ENCODE measurements around the gene ESYT2.

Gene ESYT2, protein sequence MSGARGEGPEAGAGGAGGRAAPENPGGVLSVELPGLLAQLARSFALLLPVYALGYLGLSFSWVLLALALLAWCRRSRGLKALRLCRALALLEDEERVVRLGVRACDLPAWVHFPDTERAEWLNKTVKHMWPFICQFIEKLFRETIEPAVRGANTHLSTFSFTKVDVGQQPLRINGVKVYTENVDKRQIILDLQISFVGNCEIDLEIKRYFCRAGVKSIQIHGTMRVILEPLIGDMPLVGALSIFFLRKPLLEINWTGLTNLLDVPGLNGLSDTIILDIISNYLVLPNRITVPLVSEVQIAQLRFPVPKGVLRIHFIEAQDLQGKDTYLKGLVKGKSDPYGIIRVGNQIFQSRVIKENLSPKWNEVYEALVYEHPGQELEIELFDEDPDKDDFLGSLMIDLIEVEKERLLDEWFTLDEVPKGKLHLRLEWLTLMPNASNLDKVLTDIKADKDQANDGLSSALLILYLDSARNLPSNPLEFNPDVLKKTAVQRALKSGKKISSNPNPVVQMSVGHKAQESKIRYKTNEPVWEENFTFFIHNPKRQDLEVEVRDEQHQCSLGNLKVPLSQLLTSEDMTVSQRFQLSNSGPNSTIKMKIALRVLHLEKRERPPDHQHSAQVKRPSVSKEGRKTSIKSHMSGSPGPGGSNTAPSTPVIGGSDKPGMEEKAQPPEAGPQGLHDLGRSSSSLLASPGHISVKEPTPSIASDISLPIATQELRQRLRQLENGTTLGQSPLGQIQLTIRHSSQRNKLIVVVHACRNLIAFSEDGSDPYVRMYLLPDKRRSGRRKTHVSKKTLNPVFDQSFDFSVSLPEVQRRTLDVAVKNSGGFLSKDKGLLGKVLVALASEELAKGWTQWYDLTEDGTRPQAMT

DNA sequence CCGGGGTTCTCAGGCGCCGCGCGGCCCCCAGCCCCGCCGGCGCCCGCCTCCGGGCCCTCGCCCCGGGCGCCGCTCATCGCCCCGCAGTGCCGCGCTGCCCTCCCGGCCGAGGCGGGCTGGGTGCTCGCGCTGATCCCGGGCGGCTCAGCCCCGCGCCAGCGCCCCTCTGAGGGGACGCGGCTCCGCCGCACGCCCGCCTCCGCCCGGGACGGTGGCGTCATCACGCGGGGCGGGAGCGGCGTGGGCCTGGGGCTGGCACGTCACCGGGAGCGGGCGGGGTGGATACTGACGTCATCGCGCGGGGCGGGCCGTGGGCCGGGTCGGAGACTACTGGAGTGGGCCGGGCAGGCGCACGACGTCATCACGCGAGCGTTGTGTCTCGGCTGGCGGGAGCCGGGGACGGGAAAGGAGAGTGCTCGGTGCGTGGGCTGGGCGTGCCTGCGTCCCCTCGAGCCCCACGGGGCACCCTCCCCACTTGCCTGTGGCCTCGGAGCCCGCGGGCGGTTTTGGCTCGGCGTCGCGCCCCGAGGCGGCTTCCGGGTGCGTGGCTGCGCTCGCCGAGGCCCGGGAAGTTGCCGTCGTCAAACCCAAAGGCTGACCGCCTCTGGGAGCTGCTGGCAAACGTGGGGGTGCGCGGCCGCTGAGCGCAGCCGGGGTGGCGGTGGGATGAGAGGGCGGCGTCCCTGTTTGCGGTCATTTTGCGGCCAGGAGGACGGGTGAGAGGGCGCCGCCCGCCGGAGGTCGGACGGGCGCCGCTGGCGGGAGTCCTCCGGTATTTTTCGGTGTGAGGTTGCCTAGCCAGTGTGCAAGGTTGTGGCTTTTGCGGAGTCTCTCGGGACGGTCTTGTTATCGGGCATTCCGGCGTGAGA is at the start of gene ESYT2:
ESYT2 (minus strand) TSS at position 168 of the 869 bp plus-strand sequence; CDS start at position 77, 91 bp downstream.
- peak; percentile 98 for DNase-seq

DNA sequence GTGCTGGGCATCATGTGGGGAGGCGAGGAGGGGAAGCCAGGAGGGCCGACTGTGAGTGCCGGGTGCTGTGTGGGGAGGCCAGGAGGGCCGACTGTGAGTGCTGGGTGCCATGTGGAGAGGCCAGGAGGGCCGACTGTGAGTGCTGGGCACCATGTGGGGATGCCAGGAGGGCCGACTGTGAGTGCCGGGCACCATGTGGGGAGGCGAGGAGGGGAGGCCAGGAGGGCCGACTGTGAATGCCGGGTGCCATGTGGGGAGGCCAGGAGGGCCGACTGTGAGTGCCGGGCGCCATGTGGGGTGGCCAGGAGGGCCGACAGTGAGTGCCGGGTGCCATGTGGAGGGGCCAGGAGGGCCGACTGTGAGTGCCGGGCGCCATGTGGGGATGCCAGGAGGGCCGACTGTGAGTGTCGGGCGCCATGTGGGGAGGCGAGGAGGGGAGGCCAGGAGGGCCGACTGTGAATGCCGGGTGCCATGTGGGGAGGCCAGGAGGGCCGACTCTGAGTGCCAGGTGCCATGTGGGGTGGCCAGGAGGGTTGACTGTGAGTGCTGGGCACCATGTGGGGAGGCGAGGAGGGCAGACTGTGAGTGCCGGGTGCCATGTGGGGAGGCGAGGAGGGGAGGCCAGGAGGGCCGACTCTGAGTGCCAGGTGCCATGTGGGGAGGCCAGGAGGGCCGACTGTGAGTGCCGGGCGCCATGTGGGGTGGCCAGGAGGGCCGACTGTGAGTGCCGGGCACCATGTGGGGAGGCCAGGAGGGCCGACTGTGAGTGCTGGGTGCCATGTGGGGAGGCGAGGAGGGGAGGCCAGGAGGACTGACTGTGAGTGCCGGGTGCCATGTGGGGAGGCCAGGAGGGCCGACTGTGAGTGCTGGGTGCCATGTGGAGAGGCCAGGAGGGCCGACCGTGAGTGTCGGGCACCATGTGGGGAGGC is 49.1 kb upstream of the ESYT2 start:
- peak; percentile 34 for DNase-seq

DNA sequence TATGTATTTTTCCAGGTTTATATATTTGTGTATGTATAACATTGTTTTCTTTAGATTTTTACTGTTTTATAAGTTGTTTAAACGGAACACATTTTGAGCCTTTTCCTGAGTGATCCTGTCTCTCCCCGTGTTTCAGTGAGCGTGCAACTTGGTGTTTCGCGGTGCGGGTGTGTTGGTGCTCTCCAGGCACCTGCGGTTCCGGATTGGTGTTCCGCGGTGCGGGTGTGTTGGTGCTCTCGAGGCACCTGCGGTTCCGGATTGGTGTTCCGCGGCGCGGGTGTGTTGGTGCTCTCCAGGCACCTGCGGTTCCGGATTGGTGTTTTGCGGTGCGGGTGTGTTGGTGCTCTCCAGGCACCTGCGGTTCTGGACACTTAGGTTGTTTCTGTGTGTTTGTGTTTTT is 47.7 kb upstream of the ESYT2 start:
- no peak for DNase-seq

DNA sequence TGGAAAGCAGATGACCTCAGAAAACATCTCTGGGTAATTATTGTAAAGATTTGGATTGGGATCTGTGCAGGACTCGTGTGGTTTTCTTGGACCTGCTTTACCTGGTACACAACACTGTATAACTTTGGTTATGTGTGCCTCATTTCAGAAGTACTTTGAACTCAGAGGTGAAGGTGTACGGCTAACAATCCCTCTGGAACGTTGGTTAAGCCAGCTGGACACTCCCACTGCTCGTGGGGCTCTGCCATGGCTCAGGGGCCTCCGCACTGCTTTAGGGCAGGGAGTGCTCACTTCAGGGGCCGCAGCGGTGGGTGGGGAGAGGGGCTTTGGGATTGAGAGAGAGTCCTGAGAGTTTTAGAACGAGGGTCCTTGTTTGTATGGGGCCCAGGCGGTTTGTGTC is 40.6 kb upstream of the ESYT2 start:
- DNase-seq = no peak

DNA sequence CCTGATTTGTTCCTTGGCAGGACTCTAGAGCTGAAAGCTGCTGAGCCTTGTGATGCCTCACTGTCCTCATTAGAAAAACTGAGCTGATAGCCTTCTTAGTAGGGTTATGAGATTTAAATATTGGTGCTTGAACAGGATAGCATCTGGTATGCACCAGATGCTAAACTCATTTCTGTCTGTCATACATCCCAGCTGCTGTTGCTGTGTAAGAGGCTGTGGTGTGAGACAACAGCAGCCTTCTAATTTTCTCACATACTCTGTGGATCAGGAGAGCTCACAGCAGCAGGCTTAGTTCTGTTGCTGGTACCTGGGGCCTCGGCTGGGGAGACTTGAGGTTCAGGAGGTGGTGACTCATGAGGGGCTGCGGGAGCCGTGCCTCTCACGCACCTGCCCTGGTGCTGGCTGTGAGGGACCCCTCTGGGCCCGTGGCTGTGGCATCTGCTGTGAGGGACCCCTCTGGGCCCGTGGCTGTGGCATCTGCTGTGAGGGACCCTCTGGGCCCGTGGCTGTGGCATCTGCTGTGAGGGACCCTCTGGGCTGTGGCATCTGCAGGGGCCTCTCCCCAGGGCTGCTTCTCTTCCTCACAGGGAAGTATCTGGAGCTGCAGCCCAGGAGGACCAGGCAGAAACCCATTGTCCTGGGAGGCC is 39.6 kb upstream of the ESYT2 start:
- DNase-seq = no peak

DNA sequence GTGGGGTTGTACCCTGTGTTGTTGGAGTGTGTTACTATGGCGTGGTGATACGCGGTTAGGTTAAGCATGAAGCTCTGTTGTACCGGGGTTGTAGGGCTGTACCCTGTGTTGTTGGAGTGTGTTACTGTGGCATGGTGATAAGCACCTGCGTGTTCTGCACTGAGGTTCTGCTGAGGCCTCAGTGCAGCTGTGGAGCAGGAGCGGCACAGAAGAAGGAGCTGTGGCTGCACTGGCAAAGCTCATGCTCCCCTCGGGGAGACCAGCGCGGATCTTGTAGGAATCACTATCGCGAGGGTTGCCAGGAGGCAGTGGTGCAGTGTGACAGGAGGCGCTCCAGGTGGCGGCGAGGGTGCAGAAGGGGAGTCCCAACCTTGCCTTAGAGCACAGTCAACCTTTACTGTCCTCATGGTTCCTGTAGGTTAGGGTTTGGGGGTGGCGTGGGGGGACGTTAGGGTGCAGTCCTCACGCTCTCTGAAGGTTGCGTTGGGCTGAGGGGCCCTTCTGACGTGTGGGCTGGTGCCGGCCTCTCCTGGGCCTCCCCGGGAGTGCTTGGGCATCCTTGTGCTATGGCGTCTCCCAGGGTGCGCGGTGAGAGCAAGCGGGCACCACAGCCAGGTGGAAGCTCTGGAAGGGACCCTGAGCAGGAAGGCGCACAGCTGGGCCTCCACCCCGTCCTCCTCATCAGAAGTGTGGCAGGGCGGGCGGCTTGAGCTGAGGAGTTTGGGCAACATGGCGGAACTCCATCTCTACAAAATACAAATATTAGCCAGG is 38.1 kb upstream of the ESYT2 start:
- no peak for DNase-seq

DNA sequence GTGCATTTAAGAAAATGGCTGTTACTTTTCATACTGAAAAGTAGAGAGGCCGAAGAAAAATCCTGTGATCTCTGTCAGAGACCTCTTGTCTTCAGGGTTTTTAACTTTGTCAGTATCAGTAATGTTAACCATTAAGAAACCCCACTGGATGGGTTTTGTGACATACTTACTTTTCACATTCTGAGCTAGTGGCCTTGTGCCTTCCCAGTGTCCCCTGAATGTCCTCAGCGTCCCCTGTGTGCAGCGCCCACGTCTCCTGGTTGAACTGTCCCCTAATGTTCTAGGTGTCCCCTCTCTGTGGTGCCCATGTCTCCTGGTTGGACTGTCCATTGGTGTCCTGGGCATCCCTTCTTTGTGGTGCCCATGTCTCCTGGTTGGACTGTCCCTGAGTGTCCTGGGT is 36.7 kb upstream of the ESYT2 start:
- no peak for DNase-seq

DNA sequence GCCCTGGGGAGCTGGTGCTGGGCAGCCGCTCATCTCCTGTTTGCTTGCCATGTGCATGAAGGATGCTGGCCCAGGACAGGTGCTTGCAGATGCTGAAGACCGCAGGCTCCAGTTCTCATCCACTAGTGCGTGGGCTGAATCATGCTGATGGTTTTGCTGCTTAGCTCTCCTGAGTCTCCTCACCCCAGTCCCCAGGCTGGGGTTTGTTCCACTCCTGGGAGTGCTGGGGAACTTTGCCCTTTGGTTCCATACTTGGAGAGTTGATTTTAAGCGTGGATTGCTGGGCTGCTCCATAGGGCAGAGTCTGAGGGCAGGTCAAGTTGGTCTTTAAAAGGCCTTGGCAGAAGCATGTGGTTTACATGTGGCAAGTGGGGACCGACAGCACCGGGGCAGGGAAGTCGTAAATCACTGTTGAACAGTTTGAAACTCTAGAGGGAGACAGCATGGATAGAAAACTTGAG is 36.2 kb upstream of the ESYT2 start:
- peak; percentile 20 for DNase-seq

DNA sequence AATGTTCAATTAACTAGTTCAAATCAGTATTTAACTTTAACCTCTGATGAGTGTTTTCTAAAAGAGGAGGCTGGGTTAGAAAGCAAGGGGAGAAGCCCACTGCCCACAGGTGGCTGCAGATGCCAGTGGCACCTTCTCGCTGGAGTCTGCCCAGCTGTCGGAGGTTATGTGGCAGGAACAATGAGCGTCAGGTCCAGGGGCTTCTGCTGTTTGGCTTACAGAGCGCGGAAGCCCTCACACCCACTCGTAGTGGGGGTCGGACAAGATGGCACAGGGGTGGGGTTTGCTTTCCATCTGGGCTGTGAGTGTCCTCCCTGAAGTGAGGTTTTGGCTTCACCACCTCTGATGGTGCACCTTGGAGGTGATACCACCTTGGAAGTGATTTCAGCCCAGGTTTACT is 35.5 kb upstream of the ESYT2 start:
- no peak for DNase-seq

DNA sequence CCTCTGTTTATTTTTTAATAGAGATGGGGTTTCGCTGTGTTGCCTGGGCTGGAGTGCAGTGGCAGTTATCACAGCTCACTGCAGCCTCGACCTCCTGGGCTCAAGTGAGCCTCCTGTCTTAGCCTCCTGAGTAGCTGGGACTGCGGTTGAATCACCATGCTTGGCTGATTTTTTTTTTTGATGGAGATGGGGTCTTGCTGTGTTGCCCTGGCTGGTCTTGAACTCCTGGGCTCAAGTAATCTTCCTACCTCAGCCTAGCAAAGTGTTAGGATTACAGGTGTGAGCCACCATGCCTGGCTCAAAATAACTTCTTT is 35.2 kb upstream of the ESYT2 start:
- no peak for DNase-seq

DNA sequence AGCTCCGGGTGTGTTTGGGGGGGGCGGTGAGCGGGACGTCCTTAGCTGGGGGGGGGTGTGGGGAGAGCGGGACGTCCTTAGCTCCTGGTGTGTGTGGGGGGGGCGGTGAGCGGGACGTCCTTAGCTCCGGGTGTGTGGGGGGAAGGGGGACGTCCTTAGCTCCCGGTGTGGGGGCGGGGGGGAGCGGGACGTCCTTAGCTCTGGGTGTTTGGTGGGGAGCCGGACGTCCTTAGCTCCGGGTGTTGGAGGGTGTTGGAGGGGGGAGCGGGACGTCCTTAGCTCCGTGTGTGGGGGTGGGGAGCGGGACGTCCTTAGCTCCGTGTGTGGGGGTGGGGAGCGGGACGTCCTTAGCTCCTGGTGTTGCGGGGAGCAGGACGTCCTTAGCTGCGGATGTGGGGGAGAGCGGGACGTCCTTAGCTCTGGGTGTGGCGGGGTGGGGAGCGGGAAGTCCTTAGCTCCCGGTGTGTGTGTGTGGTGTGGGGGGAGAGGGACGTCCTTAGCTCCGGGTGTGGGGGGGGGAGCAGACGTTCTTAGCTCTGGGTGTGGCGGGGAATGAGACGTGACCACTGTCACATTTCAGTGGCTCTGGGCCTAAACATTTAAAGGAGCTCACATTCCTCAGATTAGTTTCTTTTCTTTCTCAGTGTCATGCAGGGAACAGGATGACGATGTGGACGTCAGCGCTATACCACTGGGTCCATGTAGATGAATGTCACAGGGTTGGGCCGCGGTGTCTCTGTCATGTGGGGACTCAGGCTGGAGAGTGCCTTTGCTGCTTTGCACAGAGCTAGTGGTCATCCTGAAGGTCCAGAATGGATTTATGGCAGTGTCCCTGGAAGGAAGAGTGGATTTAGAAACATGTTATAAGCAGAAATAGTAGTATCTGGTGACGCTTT is 34.5 kb upstream of the ESYT2 start:
- DNase-seq = peak; percentile 38

DNA sequence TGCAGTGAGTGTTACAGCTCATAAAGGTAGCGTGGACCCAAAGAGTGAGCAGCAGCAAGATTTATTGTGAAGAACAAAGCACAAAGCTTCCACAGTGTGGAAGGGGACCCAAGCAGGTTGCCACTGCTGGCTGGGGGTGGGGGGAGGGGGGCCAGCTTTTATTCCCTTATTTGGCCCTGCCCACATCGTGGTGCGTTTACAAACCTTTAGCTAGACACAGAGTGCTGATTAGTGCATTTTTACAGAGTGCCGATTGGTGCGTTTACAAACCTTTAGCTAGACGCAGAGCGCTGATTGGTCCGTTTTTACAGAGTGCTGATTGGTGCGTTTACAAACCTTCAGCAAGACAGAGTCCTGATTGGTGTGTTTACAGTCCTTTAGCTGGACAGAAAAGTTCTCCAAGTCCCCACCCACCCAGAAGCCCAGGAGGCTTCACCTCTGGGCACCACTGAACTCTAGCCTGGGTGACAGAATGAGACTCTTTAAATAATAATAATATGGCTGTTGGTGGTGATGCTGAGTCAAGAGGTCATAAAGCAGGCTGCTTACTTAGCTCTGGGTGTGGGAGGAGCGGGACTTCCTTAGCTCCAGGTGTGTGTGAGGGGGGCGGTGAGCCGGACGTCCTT is 33.8 kb upstream of the ESYT2 start:
- peak; percentile 56 for DNase-seq

DNA sequence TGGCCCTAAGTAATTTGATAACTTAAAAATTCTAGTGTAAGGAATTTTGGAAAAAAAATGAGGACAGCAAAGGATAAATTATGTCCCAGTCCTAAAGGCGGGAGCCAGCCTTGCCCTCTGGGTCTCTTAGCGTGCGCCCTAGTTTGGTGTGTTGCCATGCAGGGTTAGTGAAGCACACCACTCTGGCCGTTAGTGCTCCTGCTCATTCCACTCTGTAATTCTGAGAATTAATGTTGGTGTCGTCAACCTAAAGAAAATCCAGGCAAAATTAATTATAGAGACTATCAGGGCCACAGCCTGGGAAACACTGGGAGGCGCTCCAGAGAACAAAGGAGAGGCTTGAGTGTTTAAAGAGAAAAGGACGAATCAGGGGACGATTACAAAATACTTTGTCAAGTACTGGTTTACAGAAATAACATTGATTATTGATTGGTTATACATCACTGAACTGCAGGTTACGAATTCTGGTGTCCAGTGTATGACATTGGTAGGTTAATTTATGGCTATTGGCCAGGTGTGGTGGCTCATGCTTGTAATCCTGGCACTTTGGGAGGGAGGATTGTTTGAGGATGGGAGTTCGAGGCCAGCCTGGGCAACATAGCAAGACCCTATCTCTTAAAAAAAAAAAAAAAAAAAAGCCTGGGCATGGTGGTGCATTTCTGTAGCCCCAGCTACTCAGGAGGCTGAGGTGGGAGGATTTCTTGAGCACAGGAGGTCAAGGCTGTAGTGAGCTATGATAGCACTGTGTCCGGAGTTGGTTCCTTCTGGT is 32.8 kb upstream of the ESYT2 start:
- no peak for DNase-seq

DNA sequence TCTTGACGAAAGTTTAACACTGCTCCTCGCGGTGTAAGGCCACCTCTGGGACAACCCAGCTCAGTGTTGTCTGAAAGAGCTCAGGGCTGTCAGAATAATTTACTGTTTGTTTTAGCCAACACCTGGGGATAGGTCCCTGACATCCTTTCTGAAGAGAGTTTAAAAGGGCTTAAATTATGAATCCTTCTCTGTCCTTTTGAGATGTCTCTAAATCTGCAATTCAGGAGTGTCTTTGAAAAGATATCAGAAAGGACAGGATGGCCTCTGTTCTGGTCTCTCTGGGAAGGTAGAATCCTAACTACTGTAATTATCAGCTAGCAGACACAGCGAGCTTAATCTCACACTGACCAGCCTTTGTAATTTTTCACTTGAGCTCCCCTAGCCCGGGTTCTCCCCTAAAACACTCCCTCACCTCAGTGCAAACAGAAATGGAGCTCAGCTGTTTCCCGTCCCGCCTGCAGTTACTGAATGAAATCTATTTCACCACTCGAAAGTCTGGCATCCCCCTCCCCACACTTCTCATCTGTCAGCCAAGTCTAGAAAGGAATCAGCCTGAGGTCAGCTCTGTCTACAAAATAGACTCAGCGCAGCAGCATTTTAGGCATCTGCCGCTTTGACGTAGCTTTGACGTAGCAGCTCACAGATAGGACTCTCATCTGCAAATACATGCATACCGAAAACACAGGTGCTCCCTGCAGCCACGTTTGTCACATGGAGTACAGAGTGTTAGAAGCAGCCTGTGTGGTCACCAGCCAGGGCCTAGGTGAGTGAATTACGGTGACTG is 31.9 kb upstream of the ESYT2 start:
- no peak for DNase-seq

DNA sequence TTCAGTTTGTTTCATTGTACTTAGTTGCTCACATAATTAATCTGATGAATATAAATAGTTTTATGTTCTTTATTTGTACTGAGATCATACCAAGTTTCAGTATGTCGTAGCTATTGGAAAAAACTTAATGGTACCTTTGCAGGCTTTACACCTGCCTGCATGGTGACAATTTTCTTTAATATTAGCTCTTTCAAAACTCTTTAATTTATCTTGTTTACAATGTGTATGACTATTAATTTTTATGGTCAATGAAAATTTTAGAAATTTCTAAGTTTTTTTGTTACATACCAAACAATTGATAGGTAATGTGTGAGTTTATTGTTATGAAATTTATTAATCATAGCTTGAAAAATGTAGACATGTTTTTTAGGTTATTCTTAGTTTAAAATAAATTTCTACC is 31.1 kb upstream of the ESYT2 start:
- DNase-seq = no peak

DNA sequence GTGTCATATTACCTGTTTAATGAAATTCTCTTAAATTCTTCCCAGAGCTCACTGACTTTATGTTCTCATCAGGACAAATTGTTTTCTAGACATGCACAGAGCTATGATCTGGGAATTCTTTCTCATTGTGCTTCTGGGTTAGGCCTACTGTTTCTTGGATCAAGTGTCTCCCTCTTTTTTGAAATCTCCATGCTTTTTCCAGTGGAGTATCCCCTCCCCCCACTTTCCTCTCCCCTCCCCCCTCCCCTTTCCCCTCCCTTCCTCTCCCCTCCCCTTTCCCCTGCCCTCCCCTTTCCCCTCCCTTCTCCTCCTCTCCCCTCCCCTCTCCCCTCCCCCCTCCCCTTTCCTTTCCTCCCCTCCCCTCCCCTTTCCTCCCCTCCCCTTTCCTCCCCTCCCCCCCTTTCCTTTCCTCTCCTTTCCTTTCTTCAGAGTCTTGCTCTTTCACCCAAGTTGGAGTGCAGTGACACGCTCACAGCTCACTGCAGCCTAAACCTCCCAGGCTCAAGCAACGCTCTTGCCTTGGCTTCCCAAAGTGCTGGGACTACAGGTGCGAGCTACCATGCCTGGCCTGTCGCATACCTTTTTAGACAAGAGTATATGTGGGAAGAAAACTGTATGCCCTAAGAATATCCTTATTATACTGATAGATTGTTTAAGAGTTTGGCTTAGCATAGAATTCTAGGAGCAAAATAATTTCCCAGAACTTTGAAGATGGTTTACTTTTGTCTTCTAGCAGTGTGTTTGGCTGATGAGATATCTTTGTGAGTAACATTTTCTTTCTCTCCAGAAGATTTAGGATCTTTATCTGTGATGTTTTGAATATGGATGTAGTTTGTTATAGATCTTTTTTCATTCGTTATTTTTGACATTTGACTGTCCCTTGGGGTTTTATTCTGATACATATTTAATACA is 29.5 kb upstream of the ESYT2 start:
- DNase-seq = no peak

Measured in NCI-H345 (cell line).